Astrocyte (in vitro differentiated cells and primary cell): ENCODE measurements around the gene CDH22. TPM values are rescaled to one million over a fixed set of nuclear protein-coding genes. Genes with fewer than 3 reads are reported as not detected.

Experiments used
- DNase-seq: peaks from one replicate; pipeline ENCODE4 v3.0.0-alpha.2; 2010; ENCODE audit warnings: low read depth
- FAIRE-seq: peaks from 2 replicates; lab custom pipeline; 2011; peaks lifted over from hg19 to GRCh38; lab: Jason Lieb, UNC
- H2AFZ ChIP-seq: 2 replicates; pipeline ENCODE4 v1.6.0; 2012; ENCODE audit warnings: low read depth, low read length, inconsistent platforms
- H3K27ac ChIP-seq: 2 replicates; pipeline ENCODE4 v1.5.1; 2011; ENCODE audit warnings: low read depth, low read length, inconsistent platforms
- H3K27me3 ChIP-seq: 2 replicates; pipeline ENCODE4 v1.6.0; 2011; ENCODE audit warnings: low read length, inconsistent platforms; ENCODE audit not compliant: insufficient read depth
- H3K36me3 ChIP-seq: 2 replicates; pipeline ENCODE4 v1.5.1; 2011; ENCODE audit warnings: low read length, inconsistent platforms; ENCODE audit not compliant: insufficient read depth
- H3K4me1 ChIP-seq: 2 replicates; pipeline ENCODE4 v1.5.1; 2011; ENCODE audit warnings: low read length, inconsistent platforms; ENCODE audit not compliant: insufficient read depth
- H3K4me2 ChIP-seq: 2 replicates; pipeline ENCODE4 v1.6.0; 2012; ENCODE audit warnings: low read length, inconsistent platforms
- H3K4me3 ChIP-seq: 2 replicates; pipeline ENCODE4 v1.5.1; 2011; ENCODE audit warnings: low read depth, mild to moderate bottlenecking, low read length, inconsistent platforms; ENCODE audit not compliant: insufficient read depth
- H3K79me2 ChIP-seq: 2 replicates; pipeline ENCODE4 v1.6.0; 2012; ENCODE audit warnings: mild to moderate bottlenecking, low read length, inconsistent platforms; ENCODE audit not compliant: insufficient read depth
- H3K9ac ChIP-seq: 2 replicates; pipeline ENCODE4 v1.6.0; 2012; ENCODE audit warnings: mild to moderate bottlenecking, low read length, inconsistent platforms
- H3K9me3 ChIP-seq: 2 replicates; pipeline ENCODE4 v1.5.1; 2012; ENCODE audit warnings: low read depth, mild to moderate bottlenecking, low read length, inconsistent platforms; ENCODE audit not compliant: insufficient read depth
- H4K20me1 ChIP-seq: 2 replicates; pipeline ENCODE4 v1.6.0; 2012; ENCODE audit warnings: low read length, inconsistent platforms; ENCODE audit not compliant: insufficient read depth
- H3K27ac Mint-ChIP-seq: one replicate; pipeline ENCODE4 v1.8.0; 2021; ENCODE audit warnings: mild to moderate bottlenecking, mixed read lengths; ENCODE audit not compliant: unreplicated experiment
- H3K27me3 Mint-ChIP-seq: one replicate; pipeline ENCODE4 v1.8.0; 2021; ENCODE audit warnings: low read depth, mixed read lengths; ENCODE audit not compliant: unreplicated experiment
- H3K36me3 Mint-ChIP-seq: one replicate; pipeline ENCODE4 v1.8.0; 2021; ENCODE audit warnings: low read depth, mixed read lengths; ENCODE audit not compliant: unreplicated experiment
- H3K4me1 Mint-ChIP-seq: one replicate; pipeline ENCODE4 v1.8.0; 2021; ENCODE audit warnings: low read depth, mixed read lengths; ENCODE audit not compliant: unreplicated experiment
- H3K4me3 Mint-ChIP-seq: one replicate; pipeline ENCODE4 v1.8.0; 2021; ENCODE audit warnings: mild to moderate bottlenecking, moderate library complexity, mixed read lengths; ENCODE audit not compliant: unreplicated experiment
- H3K9me3 Mint-ChIP-seq: one replicate; pipeline ENCODE4 v1.8.0; 2021; ENCODE audit warnings: mild to moderate bottlenecking, mixed read lengths; ENCODE audit not compliant: unreplicated experiment
- CTCF ChIP-seq: IDR thresholded peaks from 2 replicates; pipeline ENCODE4 v1.5.1; 2011; ENCODE audit warnings: low read depth, mild to moderate bottlenecking, inconsistent platforms, low read length, moderate library complexity; ENCODE audit not compliant: insufficient read depth
- EZH2 ChIP-seq: IDR thresholded peaks from 2 replicates; pipeline ENCODE4 v1.6.1; 2012; ENCODE audit warnings: mild to moderate bottlenecking, low read length, inconsistent platforms; ENCODE audit not compliant: insufficient read depth
- total RNA-seq: library from RNA; stranded (reverse); gene quantifications from 2 replicates; pipeline ENCODE4 v1.2.1, GENCODE V29; 2021

Gene CDH22
- total RNA-seq, 1 donor from 2014 or later: not detected

GRCh38 chr20:46218656-46219055, 89.6 kb downstream of the CDH22 start:
- Mint-ChIP-seq H3K27me3 (peaks cover 39% of the 10 kb centered on the region), H3K9me3 (peaks cover 4% of the 10 kb centered on the region), H3K36me3 (no peaks in the 10 kb centered on the region), H3K4me3 (no peak overlapping the region), H3K4me1 (peaks cover 19% of the 10 kb centered on the region), H3K27ac (no peak overlapping the region)
- H3K4me3 ChIP-seq: no peak overlapping the region
- DNase-seq: no peak
- FAIRE-seq: no peak
- peaks cover 20% of the 10 kb centered on the region for H3K27me3 ChIP-seq
- no peaks in the 10 kb centered on the region for H3K79me2 ChIP-seq
- TF ChIP-seq CTCF (no peak), EZH2 (no peak)
- H3K27ac ChIP-seq: no peak overlapping the region
- H3K36me3 ChIP-seq: no peaks in the 10 kb centered on the region
- H2AFZ ChIP-seq: no peak overlapping the region
- peaks cover 4% of the 10 kb centered on the region for H4K20me1 ChIP-seq
- no peak overlapping the region for H3K9ac ChIP-seq
- no peak overlapping the region for H3K4me2 ChIP-seq
- peaks cover 8% of the 10 kb centered on the region for H3K4me1 ChIP-seq
- H3K9me3 ChIP-seq: no peaks in the 10 kb centered on the region

DNA sequence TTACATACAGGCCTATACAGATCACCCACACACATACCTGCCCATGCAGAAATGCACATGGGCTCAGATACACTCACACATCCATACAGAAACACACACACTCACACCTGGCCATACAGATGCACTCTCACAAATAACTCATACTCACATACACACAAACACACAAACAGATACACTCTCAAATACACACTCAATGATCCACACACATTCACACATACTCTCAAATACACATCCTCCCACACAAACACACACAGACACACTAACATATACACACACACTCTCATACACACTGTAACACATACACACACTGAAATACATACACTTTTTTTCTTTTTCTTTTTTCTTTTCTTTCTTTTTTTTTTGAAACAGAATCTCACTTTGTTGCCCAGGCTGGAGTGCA, 90.7 kb downstream of the CDH22 start:
- Histone ChIP-seq H4K20me1 (peaks cover 4% of the 10 kb centered on the region), H3K79me2 (no peaks in the 10 kb centered on the region), H3K36me3 (no peaks in the 10 kb centered on the region), H3K9ac (no peak overlapping the region), H3K9me3 (no peaks in the 10 kb centered on the region), H3K27me3 (peaks cover 23% of the 10 kb centered on the region), H2AFZ (no peak overlapping the region), H3K4me2 (no peak overlapping the region), H3K4me3 (no peak overlapping the region), H3K27ac (no peak overlapping the region), H3K4me1 (peaks cover 8% of the 10 kb centered on the region)
- FAIRE-seq (no peak), DNase-seq (no peak)
- H3K4me3 Mint-ChIP-seq: no peak overlapping the region
- no peaks in the 10 kb centered on the region for H3K36me3 Mint-ChIP-seq
- H3K27me3 Mint-ChIP-seq: peaks cover 38% of the 10 kb centered on the region
- no peaks in the 10 kb centered on the region for H3K9me3 Mint-ChIP-seq
- TF ChIP-seq EZH2 (no peak), CTCF (no peak)
- H3K27ac Mint-ChIP-seq: no peak overlapping the region
- H3K4me1 Mint-ChIP-seq: peaks cover 17% of the 10 kb centered on the region

DNA sequence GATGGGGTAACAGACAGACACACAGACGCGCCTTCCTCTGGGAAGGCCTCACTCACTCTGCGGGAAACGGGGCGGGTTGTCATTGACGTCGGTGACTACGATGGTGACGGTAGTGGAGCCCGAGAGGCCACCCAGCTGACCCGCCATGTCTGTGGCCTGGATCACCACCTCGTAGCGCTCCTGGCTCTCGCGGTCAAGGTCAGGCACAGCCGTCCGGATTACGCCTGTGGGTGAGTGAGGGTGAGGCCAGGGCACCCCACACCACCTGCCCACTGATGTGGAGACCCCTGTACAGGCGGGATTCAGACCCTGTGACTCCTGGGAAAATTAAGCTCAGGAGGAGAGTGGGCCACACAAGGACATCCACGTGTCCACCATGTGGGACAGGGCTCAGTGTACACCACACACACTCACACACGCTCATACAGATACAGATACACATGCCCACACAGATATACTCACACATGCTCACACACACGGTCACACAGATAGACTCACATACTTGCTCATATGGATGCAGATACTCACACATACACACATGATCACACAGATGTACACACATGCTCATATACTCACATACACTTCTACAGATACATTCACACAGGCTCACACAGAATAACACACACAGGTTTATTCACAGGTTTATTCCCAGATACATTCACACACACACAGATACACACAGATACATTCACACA, 91.4 kb downstream of the CDH22 start:
- Mint-ChIP-seq H3K36me3 (no peaks in the 10 kb centered on the region), H3K27ac (no peak overlapping the region), H3K27me3 (peaks cover 40% of the 10 kb centered on the region), H3K4me1 (peaks cover 17% of the 10 kb centered on the region), H3K9me3 (no peaks in the 10 kb centered on the region), H3K4me3 (no peak overlapping the region)
- Histone ChIP-seq H3K27ac (no peak overlapping the region), H2AFZ (no peak overlapping the region), H3K27me3 (peaks cover 25% of the 10 kb centered on the region), H3K4me3 (no peak overlapping the region), H3K9me3 (no peaks in the 10 kb centered on the region), H4K20me1 (peaks cover 4% of the 10 kb centered on the region), H3K4me2 (no peak overlapping the region), H3K4me1 (peaks cover 8% of the 10 kb centered on the region), H3K36me3 (no peaks in the 10 kb centered on the region), H3K79me2 (no peaks in the 10 kb centered on the region), H3K9ac (no peak overlapping the region)
- no peak for DNase-seq
- TF ChIP-seq EZH2: no peak
- no peak for TF ChIP-seq CTCF
- no peak for FAIRE-seq
